ENCODE results near the gene DISP3.

DISP3 gene

GRCh38 chr1:11487196-11487751 is 8.3 kb downstream of the DISP3 start:
- DNase-seq: no peak

GRCh38 chr1:11488201-11488770 is 9.3 kb downstream of the DISP3 start:
- no peak for DNase-seq

GRCh38 chr1:11488966-11489625 is 10.1 kb downstream of the DISP3 start:
- DNase-seq: no peak

GRCh38 chr1:11492235-11492634 is 13.3 kb downstream of the DISP3 start:
- no peak for DNase-seq

- DNase-seq: no peak
Measured at GRCh38 chr1:11493972-11494655, 15.2 kb downstream of the DISP3 start.

GRCh38 chr1:11494771-11495170 is 15.8 kb downstream of the DISP3 start:
- no peak for DNase-seq

GRCh38 chr1:11495579-11495978 is 16.6 kb downstream of the DISP3 start:
- no peak for DNase-seq

GRCh38 chr1:11496551-11497080 is 17.7 kb downstream of the DISP3 start:
- DNase-seq: no peak

- no peak for DNase-seq
Measured at GRCh38 chr1:11498956-11499594, 20.1 kb downstream of the DISP3 start.

GRCh38 chr1:11499601-11500331 is 20.8 kb downstream of the DISP3 start:
- no peak for DNase-seq

GRCh38 chr1:11500881-11501280 is 21.9 kb downstream of the DISP3 start:
- DNase-seq: no peak

- DNase-seq: no peak
Measured at GRCh38 chr1:11501491-11501897, 22.5 kb downstream of the DISP3 start.

GRCh38 chr1:11501906-11502485 is 23.0 kb downstream of the DISP3 start:
- no peak for DNase-seq

GRCh38 chr1:11502516-11502915 is 23.6 kb downstream of the DISP3 start:
- DNase-seq: no peak

GRCh38 chr1:11504599-11504998 is 25.6 kb downstream of the DISP3 start:
- DNase-seq: no peak

- DNase-seq: no peak
Measured at GRCh38 chr1:11505591-11506538, 26.9 kb downstream of the DISP3 start.

- DNase-seq: no peak
Measured at GRCh38 chr1:11507309-11507708, 28.4 kb downstream of the DISP3 start.

- DNase-seq: no peak
Measured at GRCh38 chr1:11513681-11514080, 34.7 kb downstream of the DISP3 start.

- no peak for DNase-seq
Measured at GRCh38 chr1:11514366-11514765, 35.4 kb downstream of the DISP3 start.

- no peak for DNase-seq
Measured at GRCh38 chr1:11515368-11516300, 36.7 kb downstream of the DISP3 start.
